Measurements from ENCODE around the gene AARS2.
"Not testable (repeated sequence)": the region's sequence is repeated elsewhere in the genome, so short reads cannot be mapped to it uniquely, and the experiment has no call there.

Gene AARS2

GRCh38 chr6:44312901-44313788 is at the start of gene AARS2:
AARS2 (minus strand) TSS chr6:44313347; CDS start chr6:44313323, 24 bp downstream.
- peak; percentile 79 to 91 for DNase-seq (ENCODE audit: extremely low read depth in 1 of 2, low read depth in 1 of 2)

GRCh38 chr6:44361947-44362346 is 48.8 kb upstream of the AARS2 start:
- no peak for DNase-seq (ENCODE audit: extremely low read depth in 1 of 2, low read depth in 1 of 2)

- DNase-seq (ENCODE audit: extremely low read depth in 1 of 2, low read depth in 1 of 2), result no peak
Measured at GRCh38 chr6:44359973-44360372, 46.8 kb upstream of the AARS2 start.

- no peak for DNase-seq (ENCODE audit: extremely low read depth in 1 of 2, low read depth in 1 of 2)
Measured at GRCh38 chr6:44356487-44356886, 43.3 kb upstream of the AARS2 start.

- DNase-seq (ENCODE audit: extremely low read depth in 1 of 2, low read depth in 1 of 2), result no peak
Measured at GRCh38 chr6:44355640-44356039, 42.5 kb upstream of the AARS2 start.

- no peak for DNase-seq (ENCODE audit: extremely low read depth in 1 of 2, low read depth in 1 of 2)
Measured at GRCh38 chr6:44353336-44353735, 40.2 kb upstream of the AARS2 start.

- no peak for DNase-seq (ENCODE audit: extremely low read depth in 1 of 2, low read depth in 1 of 2)
Measured at GRCh38 chr6:44352259-44352658, 39.1 kb upstream of the AARS2 start.

- not testable (repeated sequence) for DNase-seq (ENCODE audit: extremely low read depth in 1 of 2, low read depth in 1 of 2)
Measured at GRCh38 chr6:44350650-44350994, 37.5 kb upstream of the AARS2 start.

- no peak for DNase-seq (ENCODE audit: extremely low read depth in 1 of 2, low read depth in 1 of 2)
Measured at GRCh38 chr6:44349904-44350649, 36.9 kb upstream of the AARS2 start.

- DNase-seq (ENCODE audit: extremely low read depth in 1 of 2, low read depth in 1 of 2), result not testable (repeated sequence)
Measured at GRCh38 chr6:44346818-44347217, 33.7 kb upstream of the AARS2 start.

- DNase-seq (ENCODE audit: extremely low read depth in 1 of 2, low read depth in 1 of 2), result no peak
Measured at GRCh38 chr6:44342489-44342888, 29.3 kb upstream of the AARS2 start, which contains the start of gene SPATS1. SPATS1 (plus strand) TSS chr6:44342650; CDS start chr6:44343096, 446 bp downstream.

- DNase-seq (ENCODE audit: extremely low read depth in 1 of 2, low read depth in 1 of 2), result no peak
Measured at GRCh38 chr6:44342052-44342451, 28.9 kb upstream of the AARS2 start.

GRCh38 chr6:44341095-44341890 is 28.1 kb upstream of the AARS2 start:
- no peak for DNase-seq (ENCODE audit: extremely low read depth in 1 of 2, low read depth in 1 of 2)

GRCh38 chr6:44339763-44340625 is 26.8 kb upstream of the AARS2 start:
- no peak for DNase-seq (ENCODE audit: extremely low read depth in 1 of 2, low read depth in 1 of 2)

- DNase-seq (ENCODE audit: extremely low read depth in 1 of 2, low read depth in 1 of 2), result no peak
Measured at GRCh38 chr6:44339301-44339700, 26.2 kb upstream of the AARS2 start.

GRCh38 chr6:44338228-44339122 is 25.3 kb upstream of the AARS2 start:
- DNase-seq (ENCODE audit: extremely low read depth in 1 of 2, low read depth in 1 of 2), result peak; percentile 28 to 35

- DNase-seq (ENCODE audit: extremely low read depth in 1 of 2, low read depth in 1 of 2), result no peak
Measured at GRCh38 chr6:44335631-44336030, 22.5 kb upstream of the AARS2 start.

- no peak for DNase-seq (ENCODE audit: extremely low read depth in 1 of 2, low read depth in 1 of 2)
Measured at GRCh38 chr6:44333942-44334341, 20.8 kb upstream of the AARS2 start.

- DNase-seq (ENCODE audit: extremely low read depth in 1 of 2, low read depth in 1 of 2), result no peak
Measured at GRCh38 chr6:44333273-44333919, 20.2 kb upstream of the AARS2 start.

Measured in activated CD8-positive, alpha-beta memory T cell treated with anti-CD3 and anti-CD28 coated beads for 1 hour (primary cell).